ENCODE results near the gene FOSL1. TPM values are rescaled to one million over a fixed set of nuclear protein-coding genes. Genes with fewer than 3 reads are reported as not detected.

FOSL1 gene
- total and polyA plus RNA-seq, 10 donors = 0.42 to 5.4 (median 1.3) TPM

DNA sequence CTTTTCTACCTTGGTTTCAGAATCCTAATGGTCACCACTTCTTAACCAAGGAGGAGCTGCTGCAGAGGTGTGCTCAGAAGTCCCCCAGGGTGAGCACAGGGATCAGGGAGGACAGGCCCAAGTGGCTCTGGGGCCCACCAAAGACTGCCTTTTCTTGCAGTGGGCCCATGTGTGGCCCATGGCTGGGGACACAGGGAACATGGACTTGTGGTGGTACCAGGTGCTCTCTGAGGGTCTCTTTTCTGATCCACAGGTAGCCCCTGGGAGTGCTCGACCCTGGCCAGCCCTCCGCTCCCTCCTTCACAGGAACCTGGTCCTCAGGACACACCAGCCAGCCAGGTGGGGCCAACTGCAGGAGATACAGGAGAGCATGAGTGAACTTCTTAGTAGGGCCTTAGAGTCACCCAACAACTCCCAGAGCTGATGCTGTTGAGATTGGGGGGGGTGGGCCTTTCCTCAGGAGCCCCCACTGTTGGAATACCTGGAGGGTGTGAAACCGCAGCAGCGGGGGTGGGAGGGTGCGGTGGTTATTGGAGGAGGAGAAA lies 37.9 kb downstream of the FOSL1 start:
- Histone ChIP-seq H3K36me3 (peaks cover 5 to 58% (median 55%) of the 10 kb centered on the region in 6 donors), H3K27ac (peak overlapping the region in 4 of 8 donors; percentile 20 to 99 (median 96)), H3K4me3 (peak overlapping the region in 1 of 8 donors; percentile 99), H3K4me1 (peaks cover 15 to 64% (median 47%) of the 10 kb centered on the region in 6 donors), H3K27me3 (replicated peaks in 1 of 7) (no peaks in the 10 kb centered on the region), H3K9me3 (no peaks in the 10 kb centered on the region)
- TF ChIP-seq, protein P1, sequence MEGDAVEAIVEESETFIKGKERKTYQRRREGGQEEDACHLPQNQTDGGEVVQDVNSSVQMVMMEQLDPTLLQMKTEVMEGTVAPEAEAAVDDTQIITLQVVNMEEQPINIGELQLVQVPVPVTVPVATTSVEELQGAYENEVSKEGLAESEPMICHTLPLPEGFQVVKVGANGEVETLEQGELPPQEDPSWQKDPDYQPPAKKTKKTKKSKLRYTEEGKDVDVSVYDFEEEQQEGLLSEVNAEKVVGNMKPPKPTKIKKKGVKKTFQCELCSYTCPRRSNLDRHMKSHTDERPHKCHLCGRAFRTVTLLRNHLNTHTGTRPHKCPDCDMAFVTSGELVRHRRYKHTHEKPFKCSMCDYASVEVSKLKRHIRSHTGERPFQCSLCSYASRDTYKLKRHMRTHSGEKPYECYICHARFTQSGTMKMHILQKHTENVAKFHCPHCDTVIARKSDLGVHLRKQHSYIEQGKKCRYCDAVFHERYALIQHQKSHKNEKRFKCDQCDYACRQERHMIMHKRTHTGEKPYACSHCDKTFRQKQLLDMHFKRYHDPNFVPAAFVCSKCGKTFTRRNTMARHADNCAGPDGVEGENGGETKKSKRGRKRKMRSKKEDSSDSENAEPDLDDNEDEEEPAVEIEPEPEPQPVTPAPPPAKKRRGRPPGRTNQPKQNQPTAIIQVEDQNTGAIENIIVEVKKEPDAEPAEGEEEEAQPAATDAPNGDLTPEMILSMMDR (IDR thresholded peaks at IDR 0.05 in 8 of 11, conservative IDR thresholded peaks at IDR 0.05 in 3 of 11) = no peak
- TF ChIP-seq POLR2AphosphoS5 (IDR thresholded peaks at IDR 0.05) (no peak), POLR2A (IDR thresholded peaks at IDR 0.05) (no peak)
- intact Hi-C loops (cut with DNase I; ENCODE audit: low total_unique reads) = no loop called here
- DNase-seq = peak; percentile 76
- WGBS, 5 donors = 76 to 96% (median 83%) methylated on average over 4 to 5 of the region's 5 CpGs

DNA sequence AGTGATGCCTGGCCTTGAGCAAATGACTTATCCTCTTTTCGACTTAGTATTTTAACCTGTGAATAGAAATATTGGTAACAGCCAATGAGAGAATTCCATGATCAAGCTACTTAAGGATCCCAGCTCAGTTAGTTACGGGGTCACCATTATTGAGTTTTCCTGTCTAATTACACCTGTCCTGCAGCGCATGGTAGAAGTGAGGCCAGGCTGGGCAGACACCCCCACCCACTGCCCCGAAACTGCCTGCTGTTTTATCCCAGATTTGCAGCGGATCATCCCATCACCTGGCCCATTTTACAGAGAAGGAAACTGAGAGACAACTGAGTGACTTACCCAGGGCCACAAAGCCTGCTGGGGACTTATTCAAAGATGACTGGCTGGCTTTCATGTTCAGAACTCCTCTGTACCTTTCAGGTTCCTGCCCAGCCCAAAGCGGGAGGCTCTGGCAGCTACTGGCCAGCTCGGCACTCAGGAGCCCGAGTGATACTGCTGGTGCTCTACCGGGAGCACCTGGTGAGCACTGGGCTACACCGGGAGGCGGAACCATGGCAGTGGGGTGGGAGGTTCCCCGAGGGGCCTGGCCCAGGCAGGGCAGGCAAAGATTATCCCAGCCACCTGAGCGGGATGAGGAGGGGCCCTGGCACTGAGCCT lies 38.5 kb downstream of the FOSL1 start:
- WGBS, 5 donors = 76 to 95% (median 91%) methylated on average over 5 to 13 of the region's 13 CpGs
- Histone ChIP-seq H3K4me1 (peaks cover 15 to 60% (median 47%) of the 10 kb centered on the region in 6 donors), H3K27me3 (replicated peaks in 1 of 7) (no peaks in the 10 kb centered on the region), H3K9me3 (no peaks in the 10 kb centered on the region), H3K4me3 (peak overlapping the region; percentile 86 to 100 (median 99)), H3K36me3 (peaks cover 5 to 52% (median 49%) of the 10 kb centered on the region in 6 donors), H3K27ac (peak overlapping the region in 6 of 8 donors; percentile 20 to 99 (median 98))
- intact Hi-C loops (cut with DNase I; ENCODE audit: low total_unique reads) = no loop called here
- no peak for TF ChIP-seq POLR2A (IDR thresholded peaks at IDR 0.05)
- TF ChIP-seq POLR2AphosphoS5 (IDR thresholded peaks at IDR 0.05) = no peak
- TF ChIP-seq, protein P1 (IDR thresholded peaks at IDR 0.05 in 8 of 11, conservative IDR thresholded peaks at IDR 0.05 in 3 of 11) = no peak
- DNase-seq = peak; percentile 80

DNA sequence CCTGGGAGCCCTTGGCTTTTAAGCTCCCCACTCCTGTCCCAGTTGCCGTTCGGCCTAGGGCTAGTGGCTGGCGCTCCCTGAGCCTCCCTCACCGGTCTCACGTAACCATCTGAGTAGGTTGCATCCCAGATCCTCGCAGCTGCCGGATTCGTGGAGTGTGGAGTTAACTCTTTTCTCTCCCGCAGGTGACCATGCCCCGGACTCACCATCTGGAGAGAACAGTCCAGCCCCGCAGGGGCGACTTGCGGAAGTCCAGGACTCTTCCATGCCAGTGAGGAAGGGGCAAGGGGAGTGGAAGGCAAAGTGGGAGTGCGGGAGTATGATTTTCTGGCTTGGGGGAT lies 39.1 kb downstream of the FOSL1 start:
- TF ChIP-seq POLR2A (IDR thresholded peaks at IDR 0.05) = no peak
- TF ChIP-seq, protein P1 (IDR thresholded peaks at IDR 0.05 in 8 of 11, conservative IDR thresholded peaks at IDR 0.05 in 3 of 11) = no peak
- peak overlapping the region; percentile 93 to 99 (median 97) for H3K27ac ChIP-seq
- intact Hi-C loops (cut with DNase I; ENCODE audit: low total_unique reads) = no loop called here
- no peaks in the 10 kb centered on the region for H3K9me3 ChIP-seq
- WGBS, 5 donors = 14 to 24% (median 16%) methylated on average over 11 to 14 of the region's 14 CpGs
- H3K4me3 ChIP-seq = peak overlapping the region; percentile 86 to 100 (median 99)
- H3K27me3 ChIP-seq (replicated peaks in 1 of 7) = no peaks in the 10 kb centered on the region
- DNase-seq = no peak
- peaks cover 20 to 64% (median 52%) of the 10 kb centered on the region in 6 donors for H3K4me1 ChIP-seq
- peaks cover 5 to 52% (median 46%) of the 10 kb centered on the region in 6 donors for H3K36me3 ChIP-seq

All from spleen (tissue), 11 donors.